Activated T-cell treated with anti-CD3 and anti-CD28 coated beads, Interleukin-2, amount 50 U/mL, for 4 hours (primary cell): ENCODE results near the gene FRMPD4. TPM values are rescaled to one million over a fixed set of nuclear protein-coding genes. Genes with fewer than 3 reads are reported as not detected.

ENCODE experiments used
- ATAC-seq, 2 donors: fragments of 200-7000 bp; cut with Tn5 transposase; one replicate each; pipeline ENCODE4 v1.10.0; 2021
- DNase-seq: peaks from one replicate; pipeline ENCODE4 v3.0.0-alpha.2; 2020
- H3K27me3 Mint-ChIP-seq: one replicate; pipeline ENCODE4 v1.8.0; 2021; ENCODE audit warnings: low read depth, mixed read lengths
- H3K36me3 Mint-ChIP-seq: one replicate; pipeline ENCODE4 v1.8.0; 2022; ENCODE audit warnings: mixed read lengths; ENCODE audit not compliant: insufficient read depth
- H3K4me1 Mint-ChIP-seq: one replicate; pipeline ENCODE4 v1.8.0; 2021; ENCODE audit warnings: low read depth, mixed read lengths
- H3K4me3 Mint-ChIP-seq: one replicate; pipeline ENCODE4 v1.8.0; 2021; ENCODE audit warnings: mild to moderate bottlenecking, moderate library complexity, mixed read lengths
- H3K9me3 Mint-ChIP-seq: one replicate; pipeline ENCODE4 v1.8.0; 2021; ENCODE audit warnings: mixed read lengths
- total RNA-seq, 3 donors: library from RNA; stranded (reverse); gene quantifications; one replicate each; pipeline ENCODE4 v1.2.1, GENCODE V29; 2021

The FRMPD4 gene
- total RNA-seq, 3 donors from 2014 or later: not detected

DNA sequence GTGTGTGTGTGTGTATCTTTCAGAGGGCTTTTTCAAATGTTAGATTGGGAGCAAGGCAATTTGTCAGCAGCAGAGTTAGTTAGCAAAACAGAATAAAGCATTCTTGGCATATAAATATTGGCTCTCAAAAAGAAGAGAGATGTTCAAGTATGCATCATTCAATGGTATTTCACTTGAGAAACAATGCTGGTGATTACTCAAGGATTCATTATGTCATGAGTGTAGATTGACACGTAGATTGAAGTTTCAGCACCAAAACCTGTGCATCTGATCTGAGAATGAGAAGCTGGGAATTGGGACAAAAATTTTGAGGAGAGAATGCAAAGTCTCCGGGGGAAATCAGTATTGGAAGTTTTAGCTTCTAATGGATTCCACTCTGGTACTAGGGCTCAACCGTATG, 241.4 kb downstream of the FRMPD4 start:
- Mint-ChIP-seq H3K4me1 (no peaks in the 10 kb centered on the region), H3K9me3 (no peaks in the 10 kb centered on the region), H3K4me3 (no peak overlapping the region), H3K36me3 (no peaks in the 10 kb centered on the region), H3K27me3 (peaks cover 3% of the 10 kb centered on the region)
- DNase-seq: no peak
- ATAC-seq: no peak

GRCh38 chrX:12383196-12383595, 244.9 kb downstream of the FRMPD4 start:
- Mint-ChIP-seq H3K9me3 (no peaks in the 10 kb centered on the region), H3K4me3 (no peak overlapping the region), H3K36me3 (no peaks in the 10 kb centered on the region), H3K27me3 (peaks cover 3% of the 10 kb centered on the region), H3K4me1 (no peaks in the 10 kb centered on the region)
- no peak for ATAC-seq
- no peak for DNase-seq

DNA sequence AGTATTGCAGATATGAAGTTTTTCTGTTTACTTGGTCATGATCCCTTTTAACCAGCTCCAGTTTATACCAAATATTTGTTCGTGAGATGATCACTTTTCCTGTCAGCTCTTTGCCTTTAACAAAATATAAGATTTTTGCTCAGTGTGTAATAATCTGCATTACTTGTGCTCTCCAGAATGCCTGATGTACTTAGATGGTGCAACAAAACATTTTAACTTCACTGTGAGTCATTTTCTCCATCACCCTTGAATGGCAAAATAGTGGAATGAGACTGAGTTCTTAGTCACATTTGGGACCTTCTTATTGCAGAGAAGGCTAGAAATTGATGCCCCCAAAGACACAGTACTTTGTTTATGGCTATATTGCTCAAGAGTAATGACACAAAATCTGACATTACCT, 252.0 kb downstream of the FRMPD4 start:
- Mint-ChIP-seq H3K4me3 (no peak overlapping the region), H3K36me3 (no peaks in the 10 kb centered on the region), H3K9me3 (peaks cover 3% of the 10 kb centered on the region), H3K4me1 (no peaks in the 10 kb centered on the region), H3K27me3 (no peaks in the 10 kb centered on the region)
- DNase-seq (no peak), ATAC-seq (no peak)

GRCh38 chrX:12396584-12396983, 258.3 kb downstream of the FRMPD4 start:
- no peaks in the 10 kb centered on the region for H3K27me3 Mint-ChIP-seq
- H3K4me3 Mint-ChIP-seq: no peak overlapping the region
- H3K36me3 Mint-ChIP-seq: no peaks in the 10 kb centered on the region
- peaks cover 3% of the 10 kb centered on the region for H3K9me3 Mint-ChIP-seq
- H3K4me1 Mint-ChIP-seq: no peaks in the 10 kb centered on the region
- no peak for DNase-seq
- ATAC-seq: no peak

GRCh38 chrX:12400218-12400617, 261.9 kb downstream of the FRMPD4 start:
- Mint-ChIP-seq H3K9me3 (no peaks in the 10 kb centered on the region), H3K36me3 (no peaks in the 10 kb centered on the region), H3K27me3 (no peaks in the 10 kb centered on the region), H3K4me1 (no peaks in the 10 kb centered on the region), H3K4me3 (no peak overlapping the region)
- ATAC-seq (no peak), DNase-seq (no peak)

DNA sequence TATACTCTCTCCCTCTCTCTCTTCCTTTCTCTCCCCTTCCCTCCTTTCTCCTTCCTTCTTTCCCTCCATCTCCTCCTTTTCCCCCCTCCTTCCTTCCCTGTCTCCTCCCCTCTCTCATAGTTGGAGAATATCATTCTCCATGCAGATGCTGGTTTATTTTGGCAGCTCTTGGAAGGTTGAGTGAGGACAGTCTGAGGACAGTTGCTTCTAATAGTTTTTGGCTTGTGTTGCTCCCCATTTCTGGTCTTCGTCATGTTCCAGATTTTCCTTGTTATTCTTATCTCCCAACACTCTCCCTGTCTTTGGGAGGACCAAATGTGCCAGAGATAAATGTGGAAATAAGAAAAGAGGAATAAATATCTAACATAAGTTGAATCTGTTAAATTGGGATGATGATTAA, 263.0 kb downstream of the FRMPD4 start:
- Mint-ChIP-seq H3K4me1 (no peaks in the 10 kb centered on the region), H3K4me3 (no peak overlapping the region), H3K36me3 (no peaks in the 10 kb centered on the region), H3K9me3 (no peaks in the 10 kb centered on the region), H3K27me3 (no peaks in the 10 kb centered on the region)
- ATAC-seq (no peak), DNase-seq (no peak)

GRCh38 chrX:12403474-12404082, 265.3 kb downstream of the FRMPD4 start:
- no peak for ATAC-seq
- H3K9me3 Mint-ChIP-seq: no peaks in the 10 kb centered on the region
- peaks cover 2% of the 10 kb centered on the region for H3K27me3 Mint-ChIP-seq
- no peaks in the 10 kb centered on the region for H3K36me3 Mint-ChIP-seq
- no peaks in the 10 kb centered on the region for H3K4me1 Mint-ChIP-seq
- no peak for DNase-seq
- H3K4me3 Mint-ChIP-seq: no peak overlapping the region

GRCh38 chrX:12405306-12405705, 267.0 kb downstream of the FRMPD4 start:
- no peaks in the 10 kb centered on the region for H3K9me3 Mint-ChIP-seq
- ATAC-seq (no peak), DNase-seq (no peak)
- no peak overlapping the region for H3K4me3 Mint-ChIP-seq
- H3K4me1 Mint-ChIP-seq: no peaks in the 10 kb centered on the region
- peaks cover 2% of the 10 kb centered on the region for H3K27me3 Mint-ChIP-seq
- H3K36me3 Mint-ChIP-seq: no peaks in the 10 kb centered on the region

DNA sequence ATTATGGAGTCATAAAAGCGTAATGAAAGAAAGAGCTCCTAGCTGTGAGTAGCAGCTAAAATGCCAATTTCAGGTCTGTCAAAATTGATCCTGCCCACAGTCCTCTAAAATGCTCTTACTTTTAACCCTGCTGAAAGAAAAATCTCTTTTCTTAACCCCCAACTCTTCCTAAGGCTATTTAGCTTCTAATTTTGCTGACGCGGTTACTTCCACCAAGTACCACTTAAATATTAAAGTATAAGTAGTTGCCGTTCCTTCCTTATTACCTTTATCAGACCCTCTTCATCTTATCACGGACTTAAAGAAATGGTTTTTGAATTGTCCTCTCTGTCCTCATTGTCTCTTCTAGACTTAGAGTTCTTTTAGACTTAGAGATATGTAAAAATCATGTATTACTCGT, 272.2 kb downstream of the FRMPD4 start:
- Mint-ChIP-seq H3K36me3 (no peaks in the 10 kb centered on the region), H3K27me3 (peaks cover 2% of the 10 kb centered on the region), H3K9me3 (no peaks in the 10 kb centered on the region), H3K4me1 (no peaks in the 10 kb centered on the region), H3K4me3 (no peak overlapping the region)
- DNase-seq: no peak
- no peak for ATAC-seq

GRCh38 chrX:12411831-12412230, 273.6 kb downstream of the FRMPD4 start:
- Mint-ChIP-seq H3K4me3 (no peak overlapping the region), H3K36me3 (no peaks in the 10 kb centered on the region), H3K9me3 (no peaks in the 10 kb centered on the region), H3K27me3 (peaks cover 2% of the 10 kb centered on the region), H3K4me1 (no peaks in the 10 kb centered on the region)
- DNase-seq (no peak), ATAC-seq (no peak)

- Mint-ChIP-seq H3K4me1 (no peaks in the 10 kb centered on the region), H3K4me3 (no peak overlapping the region), H3K36me3 (no peaks in the 10 kb centered on the region), H3K9me3 (no peaks in the 10 kb centered on the region), H3K27me3 (no peaks in the 10 kb centered on the region)
- ATAC-seq (no peak), DNase-seq (no peak)
These were observed 274.3 kb downstream of the FRMPD4 start for GRCh38 chrX:12412561-12412960.

- Mint-ChIP-seq H3K4me3 (no peak overlapping the region), H3K27me3 (peaks cover 2% of the 10 kb centered on the region), H3K36me3 (no peaks in the 10 kb centered on the region)
These were observed 281.3 kb downstream of the FRMPD4 start for GRCh38 chrX:12419591-12419990.

DNA sequence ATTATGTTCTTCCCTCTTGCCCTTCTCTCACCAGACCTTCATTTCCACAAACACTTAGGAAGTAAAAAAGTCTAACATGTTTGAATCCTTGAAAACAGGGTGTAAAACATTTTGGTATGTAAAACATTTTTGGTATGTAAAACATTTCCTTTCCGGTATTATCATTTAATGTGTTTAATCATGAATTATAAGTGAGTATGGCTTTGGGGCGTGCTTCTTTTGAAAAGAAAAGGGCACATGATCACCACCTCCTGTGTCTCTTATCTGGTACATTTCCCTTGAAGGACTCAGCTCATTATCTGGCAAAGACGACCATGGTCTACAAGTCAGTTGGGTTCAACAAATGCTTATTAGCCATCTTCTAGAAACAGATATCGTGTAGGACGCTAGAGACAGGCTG, 283.6 kb downstream of the FRMPD4 start:
- no peak for DNase-seq
- Mint-ChIP-seq H3K4me3 (no peak overlapping the region), H3K36me3 (no peaks in the 10 kb centered on the region), H3K27me3 (peaks cover 2% of the 10 kb centered on the region), H3K9me3 (no peaks in the 10 kb centered on the region), H3K4me1 (no peaks in the 10 kb centered on the region)
- no peak for ATAC-seq

More at GRCh38 chrX:12419591-12419990, 281.3 kb downstream of the FRMPD4 start:
- ATAC-seq (no peak), DNase-seq (no peak)
- no peaks in the 10 kb centered on the region for H3K9me3 Mint-ChIP-seq
- H3K4me1 Mint-ChIP-seq: no peaks in the 10 kb centered on the region

- Mint-ChIP-seq H3K27me3 (peaks cover 2% of the 10 kb centered on the region), H3K36me3 (no peaks in the 10 kb centered on the region), H3K9me3 (no peaks in the 10 kb centered on the region), H3K4me1 (no peaks in the 10 kb centered on the region), H3K4me3 (no peak overlapping the region)
- DNase-seq: no peak
- no peak for ATAC-seq
These were observed 285.1 kb downstream of the FRMPD4 start for GRCh38 chrX:12423346-12423745.

DNA sequence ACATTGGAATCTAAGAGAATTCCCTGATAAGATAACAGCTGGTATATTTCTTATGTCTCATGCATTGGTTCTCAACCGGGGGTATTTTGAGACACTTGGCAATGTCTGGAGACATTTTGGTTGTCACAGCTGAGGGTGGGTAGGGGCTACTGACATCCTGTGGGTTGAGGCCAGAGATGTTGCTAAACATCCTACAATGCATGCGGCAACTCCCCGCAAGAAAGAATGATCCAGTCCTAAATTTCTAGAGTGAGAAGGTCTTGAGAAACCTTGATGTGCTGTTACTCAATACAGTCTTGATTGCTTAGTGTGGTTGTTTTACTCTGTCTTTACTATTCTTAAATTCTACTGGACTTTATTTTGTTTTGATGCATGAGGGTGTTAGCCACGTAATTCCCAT, 287.2 kb downstream of the FRMPD4 start:
- H3K27me3 Mint-ChIP-seq: peaks cover under 1% of the 10 kb centered on the region
- no peak for DNase-seq
- H3K36me3 Mint-ChIP-seq: no peaks in the 10 kb centered on the region
- no peaks in the 10 kb centered on the region for H3K9me3 Mint-ChIP-seq
- no peak for ATAC-seq
- H3K4me1 Mint-ChIP-seq: no peaks in the 10 kb centered on the region
- H3K4me3 Mint-ChIP-seq: no peak overlapping the region

- no peak overlapping the region for H3K4me3 Mint-ChIP-seq
- ATAC-seq: no peak
- no peaks in the 10 kb centered on the region for H3K27me3 Mint-ChIP-seq
- H3K36me3 Mint-ChIP-seq: no peaks in the 10 kb centered on the region
- no peak for DNase-seq
- no peaks in the 10 kb centered on the region for H3K9me3 Mint-ChIP-seq
- H3K4me1 Mint-ChIP-seq: no peaks in the 10 kb centered on the region
These were observed 288.1 kb downstream of the FRMPD4 start for GRCh38 chrX:12426420-12426819.
